Activated B cell treated with CpG ODN at 0.5 μM for 24 hours (primary cell): ENCODE data around the gene GET3. TPM values are rescaled to one million over a fixed set of nuclear protein-coding genes. Genes with fewer than 3 reads are reported as not detected.
"Not testable (repeated sequence)": the region's sequence is repeated elsewhere in the genome, so short reads cannot be mapped to it uniquely, and the experiment has no call there.

Experiments used
- ATAC-seq: fragments of 200-7000 bp; cut with Tn5 transposase; one replicate; pipeline ENCODE4 v1.10.0; 2021; ENCODE audit warnings: low read depth, mild to moderate bottlenecking, moderate library complexity
- CTCF ChIA-PET: fragments of 350-600 bp; sonication (Branson Sonifier 250); formaldehyde crosslinking; loops from one replicate; lab custom pipeline; 2021; ENCODE audit warnings: antibody characterized with exemption; lab: Charles Lee
- POLR2A ChIA-PET: fragments of 350-600 bp; sonication (Branson Sonifier 250); formaldehyde crosslinking; loops from one replicate; lab custom pipeline; 2021; ENCODE audit warnings: antibody characterized with exemption; lab: Charles Lee
- DNase-seq: peaks from one replicate; pipeline ENCODE4 v3.0.0; 2022
- H3K27ac Mint-ChIP-seq: one replicate; pipeline ENCODE4 v1.8.0; 2020; ENCODE audit warnings: mixed read lengths
- H3K27me3 Mint-ChIP-seq: one replicate; pipeline ENCODE4 v1.8.0; 2021; ENCODE audit warnings: mixed read lengths
- H3K36me3 Mint-ChIP-seq: one replicate; pipeline ENCODE4 v1.8.0; 2021; ENCODE audit warnings: low read depth, mixed read lengths
- H3K4me1 Mint-ChIP-seq: one replicate; pipeline ENCODE4 v1.8.0; 2021; ENCODE audit warnings: mixed read lengths
- H3K4me3 Mint-ChIP-seq: one replicate; pipeline ENCODE4 v1.8.0; 2020; ENCODE audit warnings: mild to moderate bottlenecking, mixed read lengths
- H3K9me3 Mint-ChIP-seq: one replicate; pipeline ENCODE4 v1.8.0; 2020; ENCODE audit warnings: mixed read lengths
- intact Hi-C: fragments of 100-400 bp; cut with micrococcal nuclease; formaldehyde crosslinking; loops from one replicate; pipeline ENCODE4 v1.15.1; 2024
- total RNA-seq: library from RNA; stranded (reverse); gene quantifications from 2 replicates; pipeline ENCODE4 v1.2.3, GENCODE V29; 2022
- TF ChIP-seq, protein P1 (sequence below): fragments of 200-600 bp; IDR thresholded peaks from one replicate; pipeline ENCODE4 v1.8.0; 2022; ENCODE audit warnings: antibody characterized with exemption, mild to moderate bottlenecking

GET3 gene
- total RNA-seq, 1 donor from 2014 or later, result 59.6 TPM

DNA sequence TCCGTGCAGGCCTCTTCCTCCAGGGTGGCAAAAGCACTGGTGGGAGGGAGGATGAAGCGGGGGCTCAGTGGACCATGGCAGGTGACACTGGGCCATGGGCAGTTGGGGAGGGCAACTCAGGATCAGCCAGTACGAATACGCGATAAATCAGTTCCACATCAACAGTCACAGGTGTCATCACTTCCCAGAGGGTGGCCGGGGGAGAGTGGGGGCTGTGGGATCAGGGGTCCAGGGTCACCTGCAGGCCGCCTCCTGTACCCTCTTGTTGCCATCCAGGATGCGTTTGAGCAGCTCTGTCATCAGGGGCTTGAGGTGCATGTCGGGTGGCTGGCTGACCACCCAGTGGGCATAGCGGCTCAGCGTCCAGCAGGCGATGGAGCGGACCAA is 31.0 kb upstream of the GET3 start:
- Mint-ChIP-seq H3K4me3 (no peak overlapping the region), H3K4me1 (no peaks in the 10 kb centered on the region), H3K27me3 (no peaks in the 10 kb centered on the region), H3K36me3 (peaks cover 82% of the 10 kb centered on the region), H3K27ac (no peak overlapping the region), H3K9me3 (no peaks in the 10 kb centered on the region)
- POLR2A ChIA-PET, result no interaction called here
- DNase-seq, result no peak
- no peak for ATAC-seq
- TF ChIP-seq, protein P1, sequence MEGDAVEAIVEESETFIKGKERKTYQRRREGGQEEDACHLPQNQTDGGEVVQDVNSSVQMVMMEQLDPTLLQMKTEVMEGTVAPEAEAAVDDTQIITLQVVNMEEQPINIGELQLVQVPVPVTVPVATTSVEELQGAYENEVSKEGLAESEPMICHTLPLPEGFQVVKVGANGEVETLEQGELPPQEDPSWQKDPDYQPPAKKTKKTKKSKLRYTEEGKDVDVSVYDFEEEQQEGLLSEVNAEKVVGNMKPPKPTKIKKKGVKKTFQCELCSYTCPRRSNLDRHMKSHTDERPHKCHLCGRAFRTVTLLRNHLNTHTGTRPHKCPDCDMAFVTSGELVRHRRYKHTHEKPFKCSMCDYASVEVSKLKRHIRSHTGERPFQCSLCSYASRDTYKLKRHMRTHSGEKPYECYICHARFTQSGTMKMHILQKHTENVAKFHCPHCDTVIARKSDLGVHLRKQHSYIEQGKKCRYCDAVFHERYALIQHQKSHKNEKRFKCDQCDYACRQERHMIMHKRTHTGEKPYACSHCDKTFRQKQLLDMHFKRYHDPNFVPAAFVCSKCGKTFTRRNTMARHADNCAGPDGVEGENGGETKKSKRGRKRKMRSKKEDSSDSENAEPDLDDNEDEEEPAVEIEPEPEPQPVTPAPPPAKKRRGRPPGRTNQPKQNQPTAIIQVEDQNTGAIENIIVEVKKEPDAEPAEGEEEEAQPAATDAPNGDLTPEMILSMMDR, result no peak
- CTCF ChIA-PET, result no interaction called here
- intact Hi-C loops, result no loop called here

DNA sequence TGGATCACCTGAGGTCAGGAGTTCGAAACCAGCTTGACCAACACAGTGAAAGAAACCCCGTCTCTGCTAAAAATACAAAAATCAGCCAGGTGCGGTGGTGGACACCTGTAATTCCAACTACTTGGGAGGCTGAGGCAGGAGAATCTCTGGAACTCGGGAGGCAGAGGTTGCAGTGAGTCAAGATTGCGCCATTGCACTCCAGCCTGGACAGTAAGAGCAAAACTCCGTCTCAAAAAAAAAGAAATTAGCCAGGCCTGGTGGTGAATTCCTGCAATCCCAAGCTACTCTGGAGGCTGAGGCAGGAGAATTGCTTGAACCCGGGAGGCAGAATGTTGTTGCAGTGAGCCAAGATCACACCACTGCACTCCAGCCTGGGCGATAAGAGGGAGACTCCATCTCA is 28.7 kb upstream of the GET3 start:
- no peak for DNase-seq
- no peaks in the 10 kb centered on the region for H3K27me3 Mint-ChIP-seq
- TF ChIP-seq, protein P1, result no peak
- no peak overlapping the region for H3K4me3 Mint-ChIP-seq
- CTCF ChIA-PET, result no interaction called here
- intact Hi-C loops, result no loop called here
- POLR2A ChIA-PET, result no interaction called here
- no peaks in the 10 kb centered on the region for H3K9me3 Mint-ChIP-seq
- H3K36me3 Mint-ChIP-seq, result peaks cover 76% of the 10 kb centered on the region
- no peak overlapping the region for H3K27ac Mint-ChIP-seq
- H3K4me1 Mint-ChIP-seq, result no peaks in the 10 kb centered on the region
- no peak for ATAC-seq

DNA sequence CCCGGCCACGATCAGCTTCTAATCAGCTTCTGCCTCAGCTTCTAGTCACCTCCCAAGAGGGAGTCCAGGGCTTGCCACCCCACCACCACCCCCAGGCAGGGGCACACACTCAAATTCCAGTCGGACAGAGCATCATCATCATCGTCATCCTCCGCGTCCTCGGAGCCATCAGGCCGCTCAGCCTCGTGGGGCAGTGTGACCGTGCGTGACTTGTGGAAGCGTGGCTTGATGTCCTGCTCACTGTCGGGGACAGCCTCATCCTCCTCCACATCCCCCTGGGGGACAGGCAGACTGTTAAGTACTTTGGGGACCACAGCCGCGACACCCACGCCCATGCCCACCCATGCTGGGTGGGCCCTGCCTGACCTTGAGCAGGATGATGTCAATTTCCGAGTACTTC is 26.1 kb upstream of the GET3 start:
- POLR2A ChIA-PET, result interaction anchor here (1.5 kb wide), 1 partner anchor 12 kb away, joined by 5 read pairs; the partner anchor contains the start of gene TNPO2

DNA sequence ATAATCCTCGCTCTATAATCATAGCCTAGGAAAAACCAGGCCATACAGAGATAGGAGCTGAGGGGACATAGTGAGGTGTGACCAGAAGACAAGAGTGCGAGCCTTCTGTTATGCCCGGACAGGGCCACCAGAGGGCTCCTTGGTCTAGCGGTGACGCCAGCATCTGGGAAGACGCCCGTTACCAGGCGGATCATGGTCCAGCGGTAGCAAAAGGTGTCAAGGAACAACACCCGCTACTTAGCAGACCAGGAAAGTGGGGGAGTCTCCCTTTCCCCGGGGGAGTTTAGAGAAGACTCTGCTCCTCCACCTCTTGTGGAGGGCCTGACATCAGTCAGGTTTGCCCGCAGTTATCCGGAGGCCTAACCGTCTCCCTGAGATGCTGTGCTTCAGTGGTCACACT is 25.2 kb upstream of the GET3 start:
- H3K4me3 Mint-ChIP-seq, H3K27ac Mint-ChIP-seq, DNase-seq, CTCF ChIA-PET, ATAC-seq, intact Hi-C loops, H3K9me3 Mint-ChIP-seq, H3K27me3 Mint-ChIP-seq, H3K4me1 Mint-ChIP-seq: not testable (repeated sequence)
- H3K36me3 Mint-ChIP-seq, result peaks cover 68% of the 10 kb centered on the region
- POLR2A ChIA-PET, result interaction anchor here (0.7 kb wide), 1 partner anchor 216 kb away, joined by 6 read pairs; no protein-coding TSS in a partner anchor

More for the DNA sequence above, 26.1 kb upstream of the GET3 start:
- Mint-ChIP-seq H3K4me3 (no peak overlapping the region), H3K9me3 (no peaks in the 10 kb centered on the region), H3K36me3 (peaks cover 71% of the 10 kb centered on the region), H3K27ac (no peak overlapping the region), H3K4me1 (no peaks in the 10 kb centered on the region), H3K27me3 (no peaks in the 10 kb centered on the region)
- no peak for ATAC-seq
- no peak for DNase-seq
- intact Hi-C loops, result no loop called here
- TF ChIP-seq, protein P1, result no peak
- CTCF ChIA-PET, result no interaction called here

DNA sequence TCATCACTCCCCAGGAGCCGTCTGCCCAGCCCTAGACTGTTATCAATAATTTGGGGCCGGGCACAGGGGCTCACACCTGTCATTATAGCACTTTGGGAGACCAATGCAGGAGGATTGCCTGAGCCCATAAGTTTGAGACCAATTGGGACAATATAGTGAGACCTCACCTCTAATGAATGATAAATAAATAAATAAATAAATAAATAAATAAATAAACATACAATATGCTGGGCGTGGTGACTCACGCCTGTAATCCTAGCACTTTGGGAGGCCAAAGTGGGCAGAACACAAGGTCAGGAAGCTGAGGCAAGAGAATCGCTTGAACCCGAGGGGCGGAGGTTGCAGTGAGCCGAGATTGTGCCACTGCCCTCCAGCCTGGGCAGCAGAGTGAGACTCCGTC is 24.0 kb upstream of the GET3 start:
- H3K4me3 Mint-ChIP-seq, intact Hi-C loops, H3K9me3 Mint-ChIP-seq, H3K27ac Mint-ChIP-seq, DNase-seq, H3K27me3 Mint-ChIP-seq, ATAC-seq, H3K4me1 Mint-ChIP-seq, CTCF ChIA-PET: not testable (repeated sequence)
- H3K36me3 Mint-ChIP-seq, result peaks cover 66% of the 10 kb centered on the region
- POLR2A ChIA-PET, result interaction anchor here (0.7 kb wide), 1 partner anchor 24 kb away, joined by 3 read pairs; the partner anchor contains the start of gene GET3

DNA sequence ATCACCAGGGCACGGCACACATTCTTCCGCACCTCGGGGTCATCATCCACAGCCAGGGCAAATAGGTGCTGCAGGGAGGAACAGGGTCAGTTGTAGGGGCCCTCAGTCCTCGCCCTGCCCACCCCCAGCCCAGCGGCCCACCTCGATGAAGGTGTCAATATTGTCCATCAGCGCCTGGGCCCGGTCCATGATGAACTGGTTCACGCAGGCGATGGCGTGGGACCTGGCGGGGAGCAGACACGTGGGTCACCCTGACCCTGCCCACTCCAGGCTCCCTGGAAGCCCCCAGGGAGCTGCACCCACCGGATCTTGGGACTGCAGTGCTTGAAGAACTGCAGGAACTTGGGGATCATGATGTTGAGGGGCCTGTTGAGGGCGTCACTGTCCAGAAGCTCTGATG is 22.2 kb upstream of the GET3 start:
- H3K36me3 Mint-ChIP-seq, result peaks cover 65% of the 10 kb centered on the region
- no peak overlapping the region for H3K4me3 Mint-ChIP-seq
- TF ChIP-seq, protein P1, result no peak
- peaks cover 12% of the 10 kb centered on the region for H3K4me1 Mint-ChIP-seq
- no peak overlapping the region for H3K27ac Mint-ChIP-seq
- intact Hi-C loops, result no loop called here
- H3K9me3 Mint-ChIP-seq, result no peaks in the 10 kb centered on the region
- POLR2A ChIA-PET, result interaction anchor here (0.6 kb wide), 1 partner anchor 22 kb away, joined by 3 read pairs; no protein-coding TSS in a partner anchor
- no peaks in the 10 kb centered on the region for H3K27me3 Mint-ChIP-seq
- CTCF ChIA-PET, result interaction anchor here (3.3 kb wide), 1 partner anchor 42 kb away, joined by 14 read pairs; no protein-coding TSS in a partner anchor
- ATAC-seq, result no peak
- no peak for DNase-seq
